SK-N-SH (cell line): ENCODE data around the gene ZBTB3. TPM values are rescaled to one million over a fixed set of nuclear protein-coding genes. Genes with fewer than 3 reads are reported as not detected.

Experiments
- CTCF ChIA-PET: fragments of 300-600, 350-600 bp; formaldehyde crosslinking; extraction: SDS; loops from one replicate; lab custom pipeline; 2021; lab: Yijun Ruan, JAX
- POLR2A ChIA-PET: fragments of 350-600 bp; sonication (Branson Sonifier 250); formaldehyde crosslinking; extraction: SDS; loops from one replicate; lab custom pipeline; 2020; ENCODE audit warnings: antibody characterized with exemption, inconsistent platforms; lab: Yijun Ruan, JAX
- DNase-seq: peaks from one replicate; pipeline ENCODE4 v3.0.0; 2012
- H2AFZ ChIP-seq: fragments of 200-600 bp; sonication (generic); 2 replicates; pipeline ENCODE4 v1.8.1; 2016; ENCODE audit warnings: antibody characterized with exemption, mild to moderate bottlenecking, low read depth
- H3F3A ChIP-seq: fragments of 200-600 bp; sonication (generic); replicated peaks from 2 replicates; pipeline ENCODE3; 2016; ENCODE audit warnings: antibody characterized with exemption, mild to moderate bottlenecking; ENCODE audit not compliant: insufficient read depth
- H3K27ac ChIP-seq, 2 experiments: fragments of 200-500 bp in 1 of 2; fragments of 200-600 bp in 1 of 2; sonication (Bioruptor generic) in 1 of 2; sonication (generic), shearing (Covaris generic) in 1 of 2; 2 replicates each; pipeline versions ENCODE4 v1.5.1 to v1.6.1; 2014 to 2016; ENCODE audit warnings: low read depth in 2 of 2, inconsistent platforms in 1 of 2, low read length in 1 of 2, mild to moderate bottlenecking in 1 of 2, mixed read lengths in 1 of 2
- H3K27me3 ChIP-seq: fragments of 200-600 bp; sonication (generic), shearing (Covaris generic); 2 replicates; pipeline ENCODE4 v1.6.1; 2016; ENCODE audit warnings: mixed run types; ENCODE audit not compliant: insufficient read depth
- H3K36me3 ChIP-seq, 2 experiments: fragments of 200-500 bp in 1 of 2; fragments of 200-600 bp in 1 of 2; sonication (Bioruptor generic) in 1 of 2; sonication (generic) in 1 of 2; replicated peaks in 1 of 2; 2 replicates each; pipeline versions ENCODE3 to v1.5.1; 2014 to 2016; ENCODE audit warnings: low read length in 1 of 2, mild to moderate bottlenecking in 1 of 2; ENCODE audit not compliant: insufficient read depth in 2 of 2, control insufficient read depth in 1 of 2
- H3K4me1 ChIP-seq, 2 experiments: fragments of 200-500 bp in 1 of 2; fragments of 200-600 bp in 1 of 2; sonication (Bioruptor generic) in 1 of 2; sonication (generic), shearing (Covaris generic) in 1 of 2; 2 replicates each; pipeline versions ENCODE4 v1.5.1 to v1.6.1; 2014 to 2016; ENCODE audit warnings: low read depth in 1 of 2, low read length in 1 of 2, mixed run types in 1 of 2; ENCODE audit not compliant: insufficient read depth in 2 of 2, control insufficient read depth in 1 of 2
- H3K4me2 ChIP-seq: fragments of 200-600 bp; sonication (generic), shearing (Covaris generic); 2 replicates; pipeline ENCODE4 v1.6.1; 2017; ENCODE audit warnings: mixed run types
- H3K4me3 ChIP-seq, 2 experiments: fragments of 200-500 bp in 1 of 2; fragments of 200-600 bp in 1 of 2; sonication (Bioruptor generic) in 1 of 2; sonication (generic), shearing (Covaris generic) in 1 of 2; 2 replicates each; pipeline versions ENCODE4 v1.5.1 to v1.8.1; 2014 to 2016; ENCODE audit warnings: low read depth in 2 of 2, inconsistent platforms in 1 of 2, low read length in 1 of 2, mild to moderate bottlenecking in 1 of 2, mixed read lengths in 1 of 2, moderate library complexity in 1 of 2
- H3K79me2 ChIP-seq: fragments of 200-600 bp; sonication (generic); 2 replicates; pipeline ENCODE4 v1.8.1; 2017; ENCODE audit warnings: mild to moderate bottlenecking; ENCODE audit not compliant: insufficient read depth
- H3K9ac ChIP-seq: fragments of 200-600 bp; sonication (generic); 2 replicates; pipeline ENCODE4 v1.6.1; 2017; ENCODE audit warnings: mixed run types
- H3K9me2 ChIP-seq: fragments of 200-600 bp; sonication (generic); 2 replicates; pipeline ENCODE4 v1.6.1; 2017; ENCODE audit warnings: mixed run types
- H3K9me3 ChIP-seq: fragments of 200-600 bp; sonication (generic); 2 replicates; pipeline ENCODE4 v1.6.1; 2017; ENCODE audit warnings: mixed run types, mild to moderate bottlenecking, moderate library complexity
- H4K20me1 ChIP-seq: fragments of 200-600 bp; sonication (generic); 2 replicates; pipeline ENCODE4 v1.6.1; 2017; ENCODE audit warnings: mild to moderate bottlenecking, mixed run types; ENCODE audit not compliant: insufficient read depth
- CHD2 ChIP-seq: fragments of 150-350 bp; IDR thresholded peaks from 2 replicates; pipeline ENCODE4 v1.6.1; 2018; ENCODE audit warnings: low read length; ENCODE audit not compliant: partially characterized antibody
- ELF1 ChIP-seq: IDR thresholded peaks from 2 replicates; pipeline ENCODE4 v1.4.0; 2012
- EP300 ChIP-seq, 2 experiments: IDR thresholded peaks; 2 replicates each; pipeline versions ENCODE4 v1.4.0 to v1.6.1; 2012; ENCODE audit warnings: borderline replicate concordance in 1 of 2, low read depth in 1 of 2, low read length in 1 of 2
- EZH2phosphoT487 ChIP-seq: fragments of 200-600 bp; sonication (generic); IDR thresholded peaks from 2 replicates; pipeline ENCODE4 v1.6.1; 2017; ENCODE audit warnings: low read depth, mixed run types, mild to moderate bottlenecking, antibody characterized with exemption, moderate library complexity, borderline replicate concordance
- FOSL2 ChIP-seq: IDR thresholded peaks from 2 replicates; pipeline ENCODE4 v1.4.0; 2012; ENCODE audit warnings: low read depth, mild to moderate bottlenecking, moderate library complexity, borderline replicate concordance
- FOXM1 ChIP-seq: IDR thresholded peaks from 2 replicates; pipeline ENCODE4 v1.4.0; 2012; ENCODE audit warnings: low read depth, mild to moderate bottlenecking
- GABPA ChIP-seq: IDR thresholded peaks from 2 replicates; pipeline ENCODE4 v1.4.0; 2012; ENCODE audit warnings: low read depth, mild to moderate bottlenecking
- GATA2 ChIP-seq: sonication (generic); formaldehyde crosslinking; IDR thresholded peaks from 2 replicates; pipeline ENCODE4 v1.5.0; 2020; ENCODE audit warnings: mild to moderate bottlenecking, missing genetic modification reagents
- IRF3 ChIP-seq: fragments of 150-350 bp; IDR thresholded peaks from 2 replicates; pipeline ENCODE4 v1.6.1; 2016; ENCODE audit warnings: mild to moderate bottlenecking, low read depth, low read length
- MXI1 ChIP-seq: IDR thresholded peaks from 2 replicates; pipeline ENCODE4 v1.6.1; 2012; ENCODE audit warnings: mild to moderate bottlenecking, low read depth, low read length, improper control_type of control experiment
- NFIC ChIP-seq: IDR thresholded peaks from 2 replicates; pipeline ENCODE4 v1.4.0; 2012; ENCODE audit warnings: borderline replicate concordance
- POLR2AphosphoS5 ChIP-seq: IDR thresholded peaks from 2 replicates; pipeline ENCODE4 v1.6.1; 2012; ENCODE audit warnings: low read depth, low read length
- REST ChIP-seq: IDR thresholded peaks from 2 replicates; pipeline ENCODE4 v1.6.1; 2012; ENCODE audit warnings: mild to moderate bottlenecking, low read depth, low read length, moderate library complexity
- RFX5 ChIP-seq: IDR thresholded peaks from 2 replicates; pipeline ENCODE4 v1.6.1; 2012; ENCODE audit warnings: mild to moderate bottlenecking, improper control_type of control experiment, low read length
- RXRA ChIP-seq: IDR thresholded peaks from 2 replicates; pipeline ENCODE4 v1.4.0; 2012; ENCODE audit warnings: low read depth, mild to moderate bottlenecking, borderline replicate concordance
- TAF1 ChIP-seq: IDR thresholded peaks from 2 replicates; pipeline ENCODE4 v1.6.1; 2012; ENCODE audit warnings: low read depth, mild to moderate bottlenecking, low read length, moderate library complexity, borderline replicate concordance
- TCF12 ChIP-seq: IDR thresholded peaks from 2 replicates; pipeline ENCODE4 v1.4.0; 2012
- USF2 ChIP-seq: fragments of 150-350 bp; IDR thresholded peaks from 2 replicates; pipeline ENCODE4 v1.6.1; 2017; ENCODE audit warnings: antibody characterized with exemption, low read length, low read depth, borderline replicate concordance
- WGBS: methylation state at CpG from one replicate; pipeline ENCODE4 v1.1.6; 2017; ENCODE audit warnings: low lambda C conversion rate; 5-methylcytosine and 5-hydroxymethylcytosine counted together
- polyA plus RNA-seq, 3 experiments: library from polyadenylated mRNA; depleted of rRNA; stranded (reverse); fragments of >200 nt; gene quantifications; 2 replicates each; pipeline ENCODE4 v1.2.3, GENCODE V29; 2012
- TF ChIP-seq, protein P1 (sequence below): IDR thresholded peaks from 2 replicates; pipeline ENCODE4 v1.4.0; 2012; ENCODE audit warnings: low read depth, borderline replicate concordance
- TF ChIP-seq, protein P2 (sequence below): IDR thresholded peaks from 2 replicates; pipeline ENCODE4 v1.4.0; 2012; ENCODE audit warnings: low read depth, borderline replicate concordance

The ZBTB3 gene
- polyA plus RNA-seq, 1 of the 3 experiments (the other 2 are of a cell fraction) = 2.1 TPM

DNA sequence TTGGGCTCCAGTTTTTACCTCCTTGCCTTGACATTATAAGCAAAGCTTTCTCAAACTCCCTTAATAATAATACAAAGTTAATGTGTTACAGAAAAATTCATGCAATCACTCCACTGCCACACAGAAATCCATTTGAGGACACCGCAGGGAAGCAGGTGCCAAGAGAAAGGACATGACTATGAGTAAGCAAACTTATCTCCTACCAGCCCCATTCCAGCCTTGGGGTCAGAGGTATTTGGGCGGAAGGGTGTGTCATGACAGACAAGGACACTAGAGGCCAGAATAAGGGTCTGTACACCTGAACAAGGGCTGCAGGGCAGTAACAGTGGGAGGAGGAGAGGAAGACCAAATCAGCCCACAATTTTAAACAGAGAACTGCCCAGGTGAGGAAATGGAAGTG, 40.6 kb downstream of the ZBTB3 start:
- 83% methylated on average over 2 of the region's 2 CpGs for WGBS
- ChIA-PET POLR2A (no interaction called here), CTCF (interaction anchor here (1.1 to 1.5 kb wide), 3 partner anchors 8 to 56 kb away, joined by 3 to 4 read pairs (median 4); no protein-coding TSS in a partner anchor)
- no peak for DNase-seq
- Histone ChIP-seq H3K79me2 (peaks cover 34% of the 10 kb centered on the region), H3K27ac (no peak overlapping the region), H3F3A (peaks cover 68% of the 10 kb centered on the region), H3K9me2 (no peaks in the 10 kb centered on the region), H3K36me3 (peaks cover 69 to 74% of the 10 kb centered on the region in 2 experiments), H3K4me3 (no peak overlapping the region)
- TF ChIP-seq TAF1 (no peak), IRF3 (no peak), NFIC (no peak), EP300 (IDR thresholded peaks at IDR 0.05; ENCODE audit: borderline replicate concordance in 1 of 2, low read depth in 1 of 2, low read length in 1 of 2) (no peak), RXRA (no peak), ELF1 (no peak), FOSL2 (no peak), TCF12 (no peak), GATA2 (no peak), CHD2 (no peak), FOXM1 (no peak), REST (no peak), POLR2AphosphoS5 (no peak), GABPA (no peak), EZH2phosphoT487 (no peak), RFX5 (no peak), MXI1 (no peak), USF2 (no peak)
- TF ChIP-seq, protein P1, sequence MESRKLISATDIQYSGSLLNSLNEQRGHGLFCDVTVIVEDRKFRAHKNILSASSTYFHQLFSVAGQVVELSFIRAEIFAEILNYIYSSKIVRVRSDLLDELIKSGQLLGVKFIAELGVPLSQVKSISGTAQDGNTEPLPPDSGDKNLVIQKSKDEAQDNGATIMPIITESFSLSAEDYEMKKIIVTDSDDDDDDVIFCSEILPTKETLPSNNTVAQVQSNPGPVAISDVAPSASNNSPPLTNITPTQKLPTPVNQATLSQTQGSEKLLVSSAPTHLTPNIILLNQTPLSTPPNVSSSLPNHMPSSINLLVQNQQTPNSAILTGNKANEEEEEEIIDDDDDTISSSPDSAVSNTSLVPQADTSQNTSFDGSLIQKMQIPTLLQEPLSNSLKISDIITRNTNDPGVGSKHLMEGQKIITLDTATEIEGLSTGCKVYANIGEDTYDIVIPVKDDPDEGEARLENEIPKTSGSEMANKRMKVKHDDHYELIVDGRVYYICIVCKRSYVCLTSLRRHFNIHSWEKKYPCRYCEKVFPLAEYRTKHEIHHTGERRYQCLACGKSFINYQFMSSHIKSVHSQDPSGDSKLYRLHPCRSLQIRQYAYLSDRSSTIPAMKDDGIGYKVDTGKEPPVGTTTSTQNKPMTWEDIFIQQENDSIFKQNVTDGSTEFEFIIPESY = no peak
- TF ChIP-seq, protein P2, sequence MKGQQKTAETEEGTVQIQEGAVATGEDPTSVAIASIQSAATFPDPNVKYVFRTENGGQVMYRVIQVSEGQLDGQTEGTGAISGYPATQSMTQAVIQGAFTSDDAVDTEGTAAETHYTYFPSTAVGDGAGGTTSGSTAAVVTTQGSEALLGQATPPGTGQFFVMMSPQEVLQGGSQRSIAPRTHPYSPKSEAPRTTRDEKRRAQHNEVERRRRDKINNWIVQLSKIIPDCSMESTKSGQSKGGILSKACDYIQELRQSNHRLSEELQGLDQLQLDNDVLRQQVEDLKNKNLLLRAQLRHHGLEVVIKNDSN = no peak
- TF ChIP-seq, all 33 proteins: peak for 0
- Histone ChIP-seq H3K9ac (no peak overlapping the region), H3K9me3 (no peaks in the 10 kb centered on the region), H2AFZ (no peak overlapping the region), H3K4me2 (no peak overlapping the region), H3K27me3 (no peaks in the 10 kb centered on the region), H3K4me1 (peaks cover 14 to 16% of the 10 kb centered on the region in 2 experiments; a peak in 3 of 4 replicates), H4K20me1 (no peaks in the 10 kb centered on the region)
